Activated effector memory CD4-positive, alpha-beta T cell treated with Interleukin-2 at 50 U/mL for 16 hours (primary cell): ENCODE data around the gene FBXL20.

ENCODE experiments used
- DNase-seq: peaks from one replicate; pipeline ENCODE4 v3.0.0-alpha.2; 2020

The FBXL20 gene

GRCh38 chr17:39223907-39224777 is 177.3 kb downstream of the FBXL20 start:
- DNase-seq = no peak

- no peak for DNase-seq
These were observed 178.3 kb downstream of the FBXL20 start for GRCh38 chr17:39222866-39223834.

- DNase-seq = no peak
These were observed 179.3 kb downstream of the FBXL20 start for GRCh38 chr17:39222151-39222550.

GRCh38 chr17:39221572-39221971 is 179.9 kb downstream of the FBXL20 start:
- no peak for DNase-seq

GRCh38 chr17:39219647-39220154 is 181.7 kb downstream of the FBXL20 start:
- no peak for DNase-seq

- DNase-seq = no peak
These were observed 182.5 kb downstream of the FBXL20 start for GRCh38 chr17:39218906-39219305.

- DNase-seq = no peak
These were observed 183.6 kb downstream of the FBXL20 start for GRCh38 chr17:39217734-39218369.

- no peak for DNase-seq
These were observed 187.6 kb downstream of the FBXL20 start for GRCh38 chr17:39213852-39214251.

GRCh38 chr17:39212841-39213480 is 188.5 kb downstream of the FBXL20 start:
- DNase-seq = no peak

- no peak for DNase-seq
These were observed 189.1 kb downstream of the FBXL20 start for GRCh38 chr17:39212195-39212810.

GRCh38 chr17:39210093-39210434 is 191.4 kb downstream of the FBXL20 start:
- DNase-seq = no peak

- peak; percentile 36 for DNase-seq
These were observed 191.9 kb downstream of the FBXL20 start for GRCh38 chr17:39209317-39210092.

- no peak for DNase-seq
These were observed 192.5 kb downstream of the FBXL20 start for GRCh38 chr17:39208893-39209292.

GRCh38 chr17:39208136-39208535 is 193.3 kb downstream of the FBXL20 start:
- DNase-seq = no peak

- no peak for DNase-seq
These were observed 196.3 kb downstream of the FBXL20 start for GRCh38 chr17:39205112-39205526.

GRCh38 chr17:39204245-39204644 is 197.2 kb downstream of the FBXL20 start:
- no peak for DNase-seq
